HepG2 (cell line): ENCODE measurements around the gene CCDC148. TPM values are rescaled to one million over a fixed set of nuclear protein-coding genes. Genes with fewer than 3 reads are reported as not detected.

Source experiments
- ATAC-seq: fragments of 200-7000 bp; cut with Tn5 transposase; 3 replicates; pipeline ENCODE4 v1.9.1; 2020; ENCODE audit warnings: mild to moderate bottlenecking, moderate library complexity
- BruUV-seq: library from RNA; stranded (reverse); fragments of 400-500 nt; replicated peaks from 2 replicates; lab custom pipeline; 2021; lab: Mats Ljungman, UMichigan
- CTCF ChIA-PET: fragments of 300-600 bp; formaldehyde crosslinking; extraction: SDS; loops from one replicate; lab custom pipeline; 2021; ENCODE audit warnings: low total read pairs, inconsistent platforms, low intra/inter-chr PET ratio; lab: Yijun Ruan, JAX
- POLR2A ChIA-PET: fragments of 350-600 bp; sonication (Branson Sonifier 250); formaldehyde crosslinking; loops from one replicate; lab custom pipeline; 2020; ENCODE audit warnings: antibody characterized with exemption, inconsistent platforms; lab: Yijun Ruan, JAX
- DNase-seq: peaks from one replicate; pipeline ENCODE4 v3.0.0-alpha.2; 2015; ENCODE audit warnings: low spot score
- FAIRE-seq: peaks from 3 replicates; lab custom pipeline; 2011; peaks lifted over from hg19 to GRCh38; lab: Jason Lieb, UNC
- H2AFZ ChIP-seq: one replicate; pipeline ENCODE4 v1.6.1; 2011; ENCODE audit warnings: low read length, inconsistent platforms
- H3K27ac ChIP-seq: fragments of 300-600 bp; 3 replicates; pipeline ENCODE4 v1.8.0; 2011; ENCODE audit warnings: mixed run types, mild to moderate bottlenecking, mixed read lengths, low read length, inconsistent platforms; ENCODE audit not compliant: insufficient read depth; ENCODE audit errors: extremely low read length
- H3K27me3 ChIP-seq, 2 experiments: fragments of 200-600 bp in 1 of 2; 2 replicates in 1 of 2; 3 replicates in 1 of 2; pipeline versions ENCODE4 v1.6.0 to v1.8.0; 2011; ENCODE audit warnings: low read length in 2 of 2, mild to moderate bottlenecking in 2 of 2, moderate library complexity in 2 of 2, inconsistent platforms in 1 of 2; ENCODE audit not compliant: insufficient read depth in 2 of 2, control insufficient read depth in 1 of 2
- H3K36me3 ChIP-seq, 2 experiments: fragments of 200-600 bp in 1 of 2; replicated peaks in 1 of 2; 2 replicates in 1 of 2; 3 replicates in 1 of 2; pipeline versions ENCODE4 v1.5.1 to v1.8.0; 2011; ENCODE audit warnings: low read length in 2 of 2, inconsistent platforms in 1 of 2; ENCODE audit not compliant: insufficient read depth in 2 of 2, control insufficient read depth in 1 of 2
- H3K4me1 ChIP-seq: 2 replicates; pipeline ENCODE4 v1.5.1; 2012; ENCODE audit warnings: low read length, inconsistent platforms; ENCODE audit not compliant: insufficient read depth
- H3K4me2 ChIP-seq: 2 replicates; pipeline ENCODE4 v1.6.0; 2011; ENCODE audit warnings: low read depth, low read length, inconsistent platforms
- H3K4me3 ChIP-seq, 3 experiments: fragments of 200-600 bp in 1 of 3; sonication (generic), shearing (Covaris generic) in 1 of 3; replicated peaks in 1 of 3; 2 replicates each; pipeline ENCODE4 v1.5.1; 2011 to 2016; ENCODE audit warnings: low read length in 3 of 3, inconsistent platforms in 2 of 3, low read depth in 2 of 3, mild to moderate bottlenecking in 2 of 3, control low read depth in 1 of 3, mixed read lengths in 1 of 3; ENCODE audit not compliant: insufficient read depth in 1 of 3
- H3K79me2 ChIP-seq: one replicate; pipeline ENCODE4 v1.6.1; 2011; ENCODE audit warnings: low read length, inconsistent platforms; ENCODE audit not compliant: insufficient read depth
- H3K9ac ChIP-seq: 2 replicates; pipeline ENCODE4 v1.6.0; 2011; ENCODE audit warnings: mild to moderate bottlenecking, low read depth, low read length, inconsistent platforms; ENCODE audit not compliant: insufficient read depth
- H3K9me3 ChIP-seq: 2 replicates; pipeline ENCODE4 v1.5.1; 2012; ENCODE audit warnings: mild to moderate bottlenecking, low read length
- H4K20me1 ChIP-seq: 2 replicates; pipeline ENCODE4 v1.6.0; 2011; ENCODE audit warnings: inconsistent platforms, mild to moderate bottlenecking, low read length, moderate library complexity; ENCODE audit not compliant: insufficient read depth
- FOXM1 ChIP-seq: sonication (generic); formaldehyde crosslinking; IDR thresholded peaks from 2 replicates; pipeline ENCODE4 v1.5.0; 2020; ENCODE audit warnings: missing genetic modification reagents
- HNRNPK ChIP-seq: fragments of 200-400 bp; formaldehyde crosslinking; IDR thresholded peaks from 2 replicates; pipeline ENCODE4 v1.6.1; 2018; ENCODE audit warnings: low read length, low read depth, moderate library complexity, mild to moderate bottlenecking; ENCODE audit not compliant: poor library complexity, severe bottlenecking
- RAD51 ChIP-seq: fragments of 450-650 bp; IDR thresholded peaks from 2 replicates; pipeline ENCODE4 v1.6.1; 2016; ENCODE audit warnings: borderline replicate concordance
- RBAK ChIP-seq: sonication (generic); formaldehyde crosslinking; IDR thresholded peaks from 2 replicates; pipeline ENCODE4 v1.5.1; 2020; ENCODE audit warnings: mild to moderate bottlenecking, missing genetic modification reagents
- RXRB ChIP-seq: IDR thresholded peaks from 2 replicates; pipeline ENCODE4 v1.6.1; 2016; ENCODE audit warnings: borderline replicate concordance, missing genetic modification reagents, missing compliant biosample characterization
- ZBTB39 ChIP-seq: sonication (generic); formaldehyde crosslinking; IDR thresholded peaks from 2 replicates; pipeline ENCODE4 v1.5.0; 2020; ENCODE audit warnings: missing genetic modification reagents
- ZNF281 ChIP-seq: sonication (generic); formaldehyde crosslinking; IDR thresholded peaks from 2 replicates; pipeline ENCODE4 v1.4.0; 2020; ENCODE audit warnings: missing genetic modification reagents, borderline replicate concordance
- WGBS: methylation state at CpG from one replicate; pipeline ENCODE4 v1.1.6; 2017; ENCODE audit warnings: low lambda C conversion rate; 5-methylcytosine and 5-hydroxymethylcytosine counted together
- in situ Hi-C: cut with HindIII; loops from 2 replicates; pipeline ENCODE4 v1.10.0; 2017; ENCODE audit warnings: low pct_unique_long_range_greater_than_20kb; ENCODE audit not compliant: extremely low pct_ligation_motif_present
- intact Hi-C: fragments of 100-400 bp; cut with micrococcal nuclease; formaldehyde crosslinking; loops from one replicate; pipeline ENCODE4 v1.10.0; 2022; ENCODE audit not compliant: unreplicated experiment
- polyA plus RNA-seq, 8 experiments: library from polyadenylated mRNA; depleted of rRNA in 3 of 8; stranded (reverse) in 7 of 8; unstranded in 1 of 8; fragments of >200 nt; fragmentation: Illumina TruSeq in 4 of 8; extraction: Trizol in 4 of 8; gene quantifications; 2 replicates each; pipeline versions ENCODE4 v1.2.1 to v1.2.3, GENCODE V29; 2011 to 2016; ENCODE audit warnings: low read depth in 4 of 8, missing spikeins in 1 of 8, mixed read lengths in 1 of 8; ENCODE audit not compliant: insufficient read depth in 1 of 8
- total RNA-seq, 5 experiments: library from RNA; depleted of rRNA; stranded (reverse); fragments of >200 nt; fragmentation: Illumina TruSeq; extraction: Trizol; gene quantifications; 2 replicates each; pipeline ENCODE4 v1.2.3, GENCODE V29; 2016; ENCODE audit warnings: low read depth in 1 of 5

The CCDC148 gene
- total and polyA plus RNA-seq, 2 of the 13 experiments (the other 11 are each of a cell fraction or from before 2014, with no cell fraction given): 0.30 to 0.49 TPM

GRCh38 chr2:158491072-158491471 is 34.5 kb upstream of the CCDC148 start:
- no peak for TF ChIP-seq RXRB (CRISPR knock-in tag)
- TF ChIP-seq HNRNPK: no peak
- no peak for TF ChIP-seq ZBTB39 (CRISPR knock-in tag)
- no peak for TF ChIP-seq RBAK (CRISPR knock-in tag)
- no peak for TF ChIP-seq ZNF281 (CRISPR knock-in tag)
- no peak for TF ChIP-seq RAD51
- TF ChIP-seq FOXM1: no peak
- ATAC-seq (no peak), DNase-seq (no peak), FAIRE-seq (no peak)
- H2AFZ ChIP-seq: no peak overlapping the region
- intact Hi-C loops (no loop called here), in situ Hi-C loops (no loop called here)
- no peak overlapping the region for H3K4me2 ChIP-seq
- peaks cover 43% of the 10 kb centered on the region for H4K20me1 ChIP-seq
- H3K9me3 ChIP-seq: no peaks in the 10 kb centered on the region
- H3K4me1 ChIP-seq: peaks cover 3% of the 10 kb centered on the region
- BruUV-seq: no TSS peak
- 100% methylated on average over 4 of the region's 4 CpGs for WGBS
- H3K9ac ChIP-seq: no peak overlapping the region
- POLR2A ChIA-PET: no interaction called here
- no peaks in the 10 kb centered on the region for H3K27me3 ChIP-seq
- peaks cover 94% of the 10 kb centered on the region for H3K79me2 ChIP-seq
- CTCF ChIA-PET: no interaction called here
- peaks cover 1 to 3% of the 10 kb centered on the region in 2 experiments; a peak in 3 of 5 replicates for H3K36me3 ChIP-seq
- no peak overlapping the region for H3K4me3 ChIP-seq
- H3K27ac ChIP-seq: no peak overlapping the region
